HG02970 (cell line): ENCODE measurements around the gene C5.
"Not testable (repeated sequence)": the region's sequence is repeated elsewhere in the genome, so short reads cannot be mapped to it uniquely, and the experiment has no call there.

Source experiments
- ATAC-seq: cut with Tn5 transposase; IDR thresholded peaks from one replicate; pipeline ENCODE4 v1.9.1; 2021; ENCODE audit warnings: mild to moderate bottlenecking, moderate library complexity, moderate number of reproducible peaks; ENCODE audit not compliant: unreplicated experiment, low FRiP score

Gene C5

DNA sequence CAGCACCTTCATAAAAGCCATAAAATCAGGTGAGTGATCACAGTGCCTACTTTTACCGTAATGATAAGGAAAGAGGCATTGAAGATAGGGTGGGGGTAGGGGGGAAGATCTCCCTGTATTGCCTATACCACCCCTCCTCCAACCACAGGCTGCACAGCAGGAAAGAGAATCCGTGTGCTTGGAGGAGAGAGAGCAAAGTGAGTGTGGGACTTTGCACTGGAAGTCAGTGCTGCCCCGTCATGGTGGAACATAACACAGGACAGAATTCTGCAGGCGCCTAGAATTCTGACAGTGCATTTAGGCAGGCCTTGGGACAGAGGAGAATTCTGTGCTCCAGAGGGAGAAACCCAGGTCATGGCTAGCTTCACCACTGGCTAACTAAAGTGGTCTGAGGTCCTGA lies 3.5 kb upstream of the C5 start:
- no peak for ATAC-seq

DNA sequence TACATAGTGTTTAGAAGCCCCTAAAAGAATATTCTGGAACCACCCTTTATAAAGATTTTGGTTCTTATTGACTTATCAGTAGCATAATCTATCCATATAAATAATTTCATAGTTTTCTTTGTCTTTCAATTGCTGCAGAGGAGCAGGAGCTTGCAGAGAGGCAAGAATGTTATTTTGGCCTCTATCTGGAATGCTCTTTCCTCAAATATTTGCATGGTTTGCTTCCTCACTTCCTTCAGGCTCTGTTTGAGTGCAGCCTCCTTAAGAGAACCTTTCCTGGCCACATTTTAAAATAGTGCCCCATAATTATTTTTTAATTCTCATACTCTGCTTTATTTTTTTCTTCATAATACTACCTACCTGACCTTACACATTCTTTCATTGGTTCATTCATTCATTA lies 1.5 kb downstream of the C5 start:
- no peak for ATAC-seq

- no peak for ATAC-seq
Observed at GRCh38 chr9:121048175-121048574, 1.9 kb downstream of the C5 start.

GRCh38 chr9:121038804-121039203 lies 11.3 kb downstream of the C5 start:
- ATAC-seq: no peak

- ATAC-seq: no peak
Observed at GRCh38 chr9:121038362-121038761, 11.7 kb downstream of the C5 start.

GRCh38 chr9:121035717-121036116 lies 14.4 kb downstream of the C5 start:
- ATAC-seq: not testable (repeated sequence)

DNA sequence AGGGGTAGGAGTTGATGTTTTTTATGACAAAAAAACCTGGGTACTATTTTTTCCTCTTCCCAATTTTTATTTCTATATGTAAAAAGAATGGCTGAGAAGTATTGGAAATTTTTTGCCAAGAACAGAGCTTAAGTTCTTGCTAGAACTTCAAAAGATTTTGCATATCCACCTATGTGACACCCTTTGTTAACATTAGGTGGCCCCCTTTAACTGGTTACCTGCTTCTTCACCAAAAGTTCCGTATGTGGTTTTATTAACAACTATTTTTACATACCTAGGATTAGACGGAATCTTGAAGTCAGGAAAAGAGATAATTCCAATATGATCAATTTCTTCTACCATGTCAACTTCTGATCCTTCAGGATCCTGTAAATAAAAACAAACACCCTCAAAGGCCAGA lies 15.5 kb downstream of the C5 start:
- no peak for ATAC-seq

DNA sequence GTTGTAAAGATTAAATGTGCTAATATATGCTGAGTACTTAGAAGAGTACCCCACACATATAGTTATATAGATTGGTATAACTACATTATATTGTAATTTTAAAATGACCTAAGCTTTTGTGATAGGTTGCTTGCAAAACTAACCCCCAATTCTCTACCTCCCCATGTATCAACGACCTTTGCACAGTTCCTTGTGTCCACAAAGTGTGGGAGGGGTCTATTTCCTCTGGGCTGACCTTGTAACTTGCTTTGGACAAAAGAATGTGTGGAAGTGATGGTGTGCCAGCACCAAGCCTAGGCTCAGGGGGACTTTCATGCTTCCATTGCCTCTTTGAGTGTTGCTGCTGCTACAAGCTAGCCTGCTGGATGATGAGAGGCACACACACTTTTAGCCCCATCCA lies 20.6 kb downstream of the C5 start:
- no peak for ATAC-seq

GRCh38 chr9:121028285-121028684 lies 21.8 kb downstream of the C5 start:
- ATAC-seq: not testable (repeated sequence)

- ATAC-seq: no peak
Observed at GRCh38 chr9:121026768-121027167, 23.3 kb downstream of the C5 start.

DNA sequence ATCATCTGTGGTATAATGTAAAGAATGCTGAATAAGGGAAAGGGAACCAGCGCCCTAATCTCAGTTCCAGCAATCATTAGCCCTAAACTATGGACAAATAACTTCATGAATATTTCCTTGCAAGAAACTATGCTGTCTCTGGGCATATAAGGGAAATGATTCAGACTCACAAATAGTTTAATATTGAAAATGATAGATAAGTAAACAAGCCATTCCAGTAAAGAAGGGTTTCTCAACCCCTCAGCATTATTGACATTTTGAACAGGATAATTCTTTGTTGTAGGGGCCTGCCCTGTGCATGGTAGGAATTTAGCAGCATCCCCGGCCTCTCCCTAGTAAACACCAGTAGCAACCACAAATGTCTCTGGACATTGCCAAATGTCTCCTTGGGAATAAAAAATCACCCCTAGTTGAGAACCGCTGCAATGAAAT lies 23.8 kb downstream of the C5 start:
- ATAC-seq: no peak

GRCh38 chr9:121024237-121024636 lies 25.8 kb downstream of the C5 start:
- no peak for ATAC-seq

DNA sequence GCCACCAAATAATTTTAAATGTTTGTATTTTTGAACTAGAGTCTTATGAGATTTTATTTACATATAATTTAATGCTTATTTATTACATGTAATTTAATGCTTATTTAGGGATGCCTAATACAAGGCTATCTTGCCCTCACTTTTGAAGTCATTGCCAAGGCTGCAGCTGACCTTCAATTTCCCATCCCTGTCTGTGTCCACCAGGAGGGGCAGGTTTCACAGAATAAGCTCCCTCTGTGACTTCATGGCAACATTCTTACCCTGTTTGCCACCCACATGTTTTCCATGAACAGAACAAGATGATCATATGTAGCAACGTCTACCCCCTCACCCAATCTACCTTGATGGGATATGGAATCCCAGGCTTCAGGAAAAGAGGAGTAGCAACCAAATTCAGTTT lies 27.0 kb downstream of the C5 start:
- no peak for ATAC-seq

DNA sequence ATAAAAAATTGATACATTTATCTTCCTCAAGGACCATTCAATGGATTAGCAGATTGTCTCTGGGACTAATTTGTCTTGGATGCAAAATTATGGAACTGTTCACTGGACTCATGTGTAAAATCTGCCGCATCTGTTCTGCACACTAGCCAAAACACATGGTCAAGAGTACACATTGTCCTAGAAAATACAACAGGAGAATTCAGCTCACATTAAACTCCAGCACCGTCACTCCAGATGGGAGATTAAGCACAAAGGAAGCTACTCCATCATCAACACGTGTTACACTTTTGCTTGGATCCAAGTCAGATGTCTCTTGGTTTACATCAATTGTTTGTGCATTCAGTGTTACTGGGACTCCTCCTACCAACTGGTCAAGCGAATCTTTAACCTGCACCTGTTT lies 28.8 kb downstream of the C5 start:
- no peak for ATAC-seq

DNA sequence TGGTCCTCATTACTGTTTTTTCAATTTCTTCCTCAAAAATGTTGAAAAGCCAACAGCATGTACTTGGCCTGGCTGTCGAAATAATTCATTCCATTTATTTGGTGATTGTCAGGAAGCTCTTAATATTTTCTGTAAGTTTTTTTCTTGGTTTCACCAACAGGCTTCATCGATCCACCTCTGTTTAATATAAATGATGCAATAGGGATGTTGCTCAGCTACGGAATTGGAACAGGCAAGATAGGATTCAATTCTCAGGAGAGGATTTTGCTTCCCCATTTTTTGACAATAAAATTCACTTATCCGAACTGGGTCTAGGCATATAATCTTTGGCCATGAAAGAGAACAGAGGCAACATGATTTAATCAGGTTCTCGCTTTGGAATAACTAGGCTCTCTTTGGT lies 30.8 kb downstream of the C5 start:
- ATAC-seq: no peak

- ATAC-seq: no peak
Observed at GRCh38 chr9:121013911-121014310, 36.2 kb downstream of the C5 start.

GRCh38 chr9:121009650-121010049 lies 40.4 kb downstream of the C5 start:
- ATAC-seq: no peak

GRCh38 chr9:120999317-120999716 lies 50.8 kb downstream of the C5 start:
- no peak for ATAC-seq

GRCh38 chr9:120998111-120998510 lies 52.0 kb downstream of the C5 start:
- ATAC-seq: no peak

GRCh38 chr9:120997502-120997901 lies 52.6 kb downstream of the C5 start:
- no peak for ATAC-seq

DNA sequence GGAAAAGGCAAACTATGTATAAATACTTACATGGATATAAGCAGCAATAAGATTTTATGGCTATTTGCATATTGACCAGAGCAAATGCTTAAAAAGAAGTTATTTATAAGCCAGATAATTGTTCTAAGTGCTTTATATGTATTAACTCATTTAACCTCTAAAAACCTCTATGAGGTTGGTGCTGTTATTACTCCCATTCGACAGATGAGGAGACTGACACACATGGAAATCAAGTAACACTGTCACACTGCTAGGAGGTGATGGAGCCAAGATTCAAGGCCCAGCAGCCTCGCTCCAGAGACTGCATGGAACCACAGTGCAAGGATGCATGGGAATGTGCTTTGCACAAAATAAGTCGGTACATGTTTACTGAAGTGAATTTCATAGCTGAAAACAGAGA lies 53.7 kb downstream of the C5 start:
- ATAC-seq: no peak

- ATAC-seq: no peak
Observed at GRCh38 chr9:120989065-120989464, 61.0 kb downstream of the C5 start.

DNA sequence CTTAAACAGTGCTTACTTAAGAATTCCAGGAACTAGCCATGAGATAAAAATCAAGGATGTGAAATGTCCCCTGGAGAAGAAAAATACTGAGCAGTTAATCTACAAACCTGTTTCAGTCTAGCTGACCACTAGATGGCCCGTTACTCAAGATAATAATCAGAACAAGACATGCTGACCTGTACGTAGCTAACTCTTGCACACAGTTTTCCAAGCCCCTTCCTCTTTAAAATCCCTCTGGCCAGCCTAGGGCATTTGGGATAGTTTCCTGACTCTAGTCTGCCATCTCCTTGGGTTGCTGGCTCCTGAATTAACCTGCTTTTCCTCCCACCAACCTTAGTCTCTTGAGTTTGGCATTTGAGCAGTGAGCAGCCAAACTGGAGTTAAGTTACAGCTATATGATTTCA lies 64.3 kb downstream of the C5 start:
- ATAC-seq: no peak
